SU-DHL-6 (cell line): ENCODE results near the gene ING4.

Experiments used
- H2AFZ ChIP-seq: fragments of 200-600 bp; sonication (generic); 2 replicates; pipeline ENCODE4 v1.6.1; 2014; ENCODE audit warnings: low read depth, mild to moderate bottlenecking, moderate library complexity, mixed read lengths, antibody characterized with exemption, low read length; ENCODE audit not compliant: severe bottlenecking
- H3F3A ChIP-seq: fragments of 200-600 bp; shearing (Covaris generic); 2 replicates; pipeline ENCODE4 v1.6.0; 2016; ENCODE audit warnings: antibody characterized with exemption, mild to moderate bottlenecking; ENCODE audit not compliant: insufficient read depth
- H3K27ac ChIP-seq: fragments of 200-600 bp; sonication (generic); 2 replicates; pipeline ENCODE4 v1.5.1; 2016; ENCODE audit warnings: low read depth, mild to moderate bottlenecking, low read length, moderate library complexity, mixed read lengths
- H3K27me3 ChIP-seq: fragments of 200-600 bp; sonication (generic), shearing (Covaris generic); 2 replicates; pipeline ENCODE4 v1.6.0; 2014; ENCODE audit warnings: mild to moderate bottlenecking, low read length
- H3K36me3 ChIP-seq: fragments of 200-600 bp; sonication (generic); 2 replicates; pipeline ENCODE4 v1.6.1; 2014; ENCODE audit warnings: mild to moderate bottlenecking, low read length, mixed read lengths
- H3K4me2 ChIP-seq: fragments of 300-600, 200-600 bp; shearing (Covaris generic), sonication (generic); 2 replicates; pipeline ENCODE4 v1.6.0; 2014; ENCODE audit warnings: low read length, low read depth, mild to moderate bottlenecking; ENCODE audit not compliant: poor library complexity, severe bottlenecking
- H3K4me3 ChIP-seq: fragments of 200-600 bp; sonication (generic); 2 replicates; pipeline ENCODE4 v1.5.1; 2014; ENCODE audit warnings: antibody characterized with exemption, low read length, mild to moderate bottlenecking, mixed read lengths; ENCODE audit not compliant: insufficient read depth, poor library complexity, severe bottlenecking
- H3K79me2 ChIP-seq: fragments of 200-600 bp; sonication (generic); 2 replicates; pipeline ENCODE4 v1.6.1; 2014; ENCODE audit warnings: mild to moderate bottlenecking, low read length, moderate library complexity; ENCODE audit not compliant: insufficient read depth
- H3K9ac ChIP-seq: fragments of 200-600 bp; sonication (generic); 2 replicates; pipeline ENCODE4 v1.7.0; 2014; ENCODE audit warnings: mild to moderate bottlenecking, low read length
- H3K9me2 ChIP-seq: fragments of 200-600 bp; sonication (generic); replicated peaks from 2 replicates; pipeline ENCODE4 v1.6.1; 2014; ENCODE audit warnings: low read length; ENCODE audit not compliant: insufficient read depth
- H3K9me3 ChIP-seq: fragments of 200-600 bp; sonication (generic); 2 replicates; pipeline ENCODE4 v1.6.1; 2014; ENCODE audit warnings: low read length, mixed read lengths; ENCODE audit not compliant: insufficient read depth
- H4K20me1 ChIP-seq: fragments of 200-600 bp; sonication (generic); 2 replicates; pipeline ENCODE4 v1.6.1; 2014; ENCODE audit warnings: low read depth, mild to moderate bottlenecking, antibody characterized with exemption, low read length, moderate library complexity, mixed read lengths
- EZH2phosphoT487 ChIP-seq: fragments of 200-600 bp; sonication (generic), shearing (Covaris generic); conservative IDR thresholded peaks from 2 replicates; pipeline ENCODE4 v1.6.1; 2018; ENCODE audit warnings: mild to moderate bottlenecking, antibody characterized with exemption, low read length, moderate library complexity, mixed read lengths
- TF ChIP-seq, protein P1 (sequence below): fragments of 200-600 bp; sonication (generic); IDR thresholded peaks from one replicate; pipeline ENCODE4 v1.5.1; 2017; ENCODE audit warnings: antibody characterized with exemption, mild to moderate bottlenecking, low read length, moderate library complexity; ENCODE audit not compliant: insufficient read depth, poor library complexity, severe bottlenecking

ING4 gene

DNA sequence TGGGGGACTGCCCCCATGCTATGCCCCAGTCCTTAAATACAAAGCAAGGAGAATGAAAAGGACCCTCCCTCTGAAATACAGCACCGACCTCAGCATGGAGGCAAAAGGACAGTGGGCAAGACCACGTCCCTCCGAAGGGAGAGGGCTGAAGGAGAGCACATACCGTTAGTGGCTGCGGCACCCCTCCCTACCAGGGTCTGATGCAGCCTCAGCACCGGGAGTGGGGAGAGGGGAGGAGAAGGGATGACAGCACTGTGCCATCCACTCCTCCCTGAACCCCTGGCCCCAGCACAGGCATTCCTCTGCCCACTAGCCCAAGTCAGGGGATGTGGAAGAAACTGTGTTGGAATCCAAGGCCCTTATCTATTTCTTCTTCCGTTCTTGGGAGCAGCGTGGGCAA, 12.1 kb downstream of the ING4 start:
- no peaks in the 10 kb centered on the region for H3K9me3 ChIP-seq
- no peak overlapping the region for H2AFZ ChIP-seq
- no peak overlapping the region for H3K27ac ChIP-seq
- H3K27me3 ChIP-seq = no peaks in the 10 kb centered on the region
- no peak overlapping the region for H3K9ac ChIP-seq
- no peak overlapping the region for H3K4me2 ChIP-seq
- H3F3A ChIP-seq = peaks cover 6% of the 10 kb centered on the region; the same call in 1 of the 2 replicates
- no peaks in the 10 kb centered on the region for H4K20me1 ChIP-seq
- no peaks in the 10 kb centered on the region for H3K9me2 ChIP-seq
- no peaks in the 10 kb centered on the region for H3K79me2 ChIP-seq
- no peaks in the 10 kb centered on the region for H3K36me3 ChIP-seq
- H3K4me3 ChIP-seq = no peak overlapping the region
- no peak for TF ChIP-seq EZH2phosphoT487
- TF ChIP-seq, protein P1, sequence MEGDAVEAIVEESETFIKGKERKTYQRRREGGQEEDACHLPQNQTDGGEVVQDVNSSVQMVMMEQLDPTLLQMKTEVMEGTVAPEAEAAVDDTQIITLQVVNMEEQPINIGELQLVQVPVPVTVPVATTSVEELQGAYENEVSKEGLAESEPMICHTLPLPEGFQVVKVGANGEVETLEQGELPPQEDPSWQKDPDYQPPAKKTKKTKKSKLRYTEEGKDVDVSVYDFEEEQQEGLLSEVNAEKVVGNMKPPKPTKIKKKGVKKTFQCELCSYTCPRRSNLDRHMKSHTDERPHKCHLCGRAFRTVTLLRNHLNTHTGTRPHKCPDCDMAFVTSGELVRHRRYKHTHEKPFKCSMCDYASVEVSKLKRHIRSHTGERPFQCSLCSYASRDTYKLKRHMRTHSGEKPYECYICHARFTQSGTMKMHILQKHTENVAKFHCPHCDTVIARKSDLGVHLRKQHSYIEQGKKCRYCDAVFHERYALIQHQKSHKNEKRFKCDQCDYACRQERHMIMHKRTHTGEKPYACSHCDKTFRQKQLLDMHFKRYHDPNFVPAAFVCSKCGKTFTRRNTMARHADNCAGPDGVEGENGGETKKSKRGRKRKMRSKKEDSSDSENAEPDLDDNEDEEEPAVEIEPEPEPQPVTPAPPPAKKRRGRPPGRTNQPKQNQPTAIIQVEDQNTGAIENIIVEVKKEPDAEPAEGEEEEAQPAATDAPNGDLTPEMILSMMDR = no peak

DNA sequence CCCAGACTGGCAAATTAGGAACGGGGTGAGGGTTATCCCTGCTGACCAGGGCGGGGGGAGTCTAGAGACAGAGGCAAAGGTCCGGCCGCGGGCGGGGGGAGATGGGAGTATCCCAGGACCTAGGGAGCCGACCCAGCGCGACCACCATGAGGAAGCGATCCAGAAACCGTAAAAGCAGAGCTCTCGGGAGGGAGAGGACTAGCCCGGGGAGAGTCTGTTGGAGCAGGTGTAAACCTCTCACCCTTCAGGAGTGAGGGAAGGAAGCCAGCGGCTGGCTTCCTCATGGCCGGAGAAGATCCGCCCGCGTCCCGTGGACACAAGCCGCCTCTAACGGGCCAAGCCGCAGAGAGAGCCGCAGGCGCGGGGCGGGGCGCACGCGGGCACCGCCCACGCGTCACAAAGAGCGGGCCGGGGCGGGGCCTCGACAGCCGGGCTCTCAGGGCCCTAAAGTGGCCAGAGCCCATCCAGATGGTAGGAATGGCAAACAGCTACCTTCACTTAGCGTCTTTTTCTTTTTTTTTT, 15.8 kb downstream of the ING4 start, which contains the start of gene ACRBP:
Gene ACRBP, minus strand, starts transcription at position 350 of the 522 bp plus-strand sequence. Its CDS starts 66 bp downstream, at position 284.
- H3F3A ChIP-seq = peaks cover 3% of the 10 kb centered on the region; the same call in 1 of the 2 replicates
- H3K4me3 ChIP-seq = no peak within 1 kb of the TSS
- TF ChIP-seq EZH2phosphoT487 = no peak
- TF ChIP-seq, protein P1 = no peak
- no peaks in the 10 kb centered on the region for H3K9me3 ChIP-seq
- H3K9ac ChIP-seq = no peak within 1 kb of the TSS
- no peaks in the 10 kb centered on the region for H4K20me1 ChIP-seq
- no peaks in the 10 kb centered on the region for H3K27me3 ChIP-seq
- no peaks in the 10 kb centered on the region for H3K36me3 ChIP-seq
- peak within 1 kb of the TSS; percentile 28 for H3K4me2 ChIP-seq
- H3K79me2 ChIP-seq = no peaks in the 10 kb centered on the region
- H3K9me2 ChIP-seq = no peaks in the 10 kb centered on the region
- no peak within 1 kb of the TSS for H3K27ac ChIP-seq
- H2AFZ ChIP-seq = no peak within 1 kb of the TSS

DNA sequence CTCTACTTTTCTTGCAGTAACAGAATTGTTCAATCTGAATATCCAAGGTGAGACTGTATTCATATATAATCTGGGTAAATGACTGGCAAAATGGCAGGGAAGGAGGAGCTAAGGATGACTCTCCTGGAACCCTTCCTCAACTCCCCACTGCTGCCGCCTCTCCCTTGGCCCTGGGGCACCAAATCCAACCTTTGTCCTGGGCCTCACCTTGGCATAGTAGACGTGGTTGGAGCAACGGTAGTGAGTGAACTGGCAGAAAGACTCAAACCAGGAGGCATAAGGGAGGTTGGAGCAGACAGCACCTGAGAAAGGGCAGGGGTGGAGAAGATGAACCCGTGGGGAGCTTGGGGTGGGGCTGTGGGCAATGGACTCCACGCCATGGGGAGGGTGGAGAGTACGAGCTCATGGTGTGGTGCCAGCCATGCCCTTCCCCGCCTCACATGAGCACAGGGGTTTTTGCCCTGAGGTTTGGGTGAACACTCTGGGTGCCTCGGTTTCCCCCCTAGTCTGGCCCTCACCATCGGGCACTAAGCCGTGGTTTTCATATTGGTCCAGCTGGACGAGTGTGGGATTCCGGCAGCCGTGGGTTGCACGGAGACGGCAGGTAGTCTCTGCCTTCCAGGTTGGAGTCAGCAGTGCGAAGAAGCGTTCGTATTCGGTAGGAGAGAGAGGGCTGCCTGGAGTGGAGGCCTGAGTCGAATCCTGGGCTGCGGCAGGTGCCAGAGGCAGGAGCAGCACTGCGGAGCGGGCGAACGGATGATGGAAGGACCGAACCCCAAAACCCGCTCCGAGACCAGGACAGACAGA, 16.4 kb downstream of the ING4 start:
- no peaks in the 10 kb centered on the region for H3K9me2 ChIP-seq
- TF ChIP-seq, protein P1 = no peak
- no peak for TF ChIP-seq EZH2phosphoT487
- H3K4me3 ChIP-seq = no peak overlapping the region
- no peaks in the 10 kb centered on the region for H4K20me1 ChIP-seq
- H3K27me3 ChIP-seq = no peaks in the 10 kb centered on the region
- H3K36me3 ChIP-seq = no peaks in the 10 kb centered on the region
- peaks cover 3% of the 10 kb centered on the region; the same call in 1 of the 2 replicates for H3F3A ChIP-seq
- H3K4me2 ChIP-seq = no peak overlapping the region
- H2AFZ ChIP-seq = no peak overlapping the region
- H3K79me2 ChIP-seq = no peaks in the 10 kb centered on the region
- H3K9me3 ChIP-seq = no peaks in the 10 kb centered on the region
- no peak overlapping the region for H3K9ac ChIP-seq
- H3K27ac ChIP-seq = no peak overlapping the region
